Measurements from ENCODE around the gene MAP2K6. TPM values are rescaled to one million over a fixed set of nuclear protein-coding genes. Genes with fewer than 3 reads are reported as not detected.

MAP2K6 gene
- total RNA-seq, 1 donor from 2014 or later, result 101 TPM

DNA sequence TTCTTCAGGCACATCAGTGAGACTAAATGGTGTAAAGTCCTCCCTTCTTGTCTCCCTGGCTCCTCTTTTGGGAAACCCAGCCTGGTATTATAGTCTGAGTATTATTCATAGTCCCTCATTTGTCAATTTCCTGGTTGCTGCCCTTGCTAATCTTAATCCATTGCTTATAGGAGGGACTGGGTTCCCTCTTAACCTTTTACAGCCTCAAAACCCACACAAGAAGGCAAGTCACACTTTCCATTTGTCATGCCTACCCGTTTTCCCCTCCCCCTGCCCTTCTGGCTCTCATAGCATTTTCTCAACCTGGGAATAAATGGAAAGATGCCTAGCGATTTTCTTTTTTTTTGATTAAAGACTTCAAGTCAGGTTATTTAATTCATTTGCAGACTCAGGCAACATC lies 124.8 kb downstream of the MAP2K6 start:
- H3K4me2 ChIP-seq, result no peak overlapping the region
- H3K27ac Mint-ChIP-seq, result no peak overlapping the region

GRCh38 chr17:69539781-69540319 lies 125.4 kb downstream of the MAP2K6 start:
- Histone ChIP-seq H3K27me3 (no peaks in the 10 kb centered on the region), H2AFZ (replicated peaks) (no peak overlapping the region), H3K27ac (no peak overlapping the region), H3F3A (ENCODE audit: low read depth) (no peaks in the 10 kb centered on the region), H3K79me2 (ENCODE audit: low read depth) (no peaks in the 10 kb centered on the region), H3K4me3 (no peak overlapping the region), H3K36me3 (peaks cover 11% of the 10 kb centered on the region), H3K4me2 (no peak overlapping the region), H3K9ac (no peak overlapping the region), H4K20me1 (ENCODE audit: low read depth) (no peaks in the 10 kb centered on the region), H3K4me1 (no peaks in the 10 kb centered on the region), H3K9me3 (ENCODE audit: low read depth) (no peaks in the 10 kb centered on the region)
- TF ChIP-seq EZH2 (IDR thresholded peaks at IDR 0.05) (no peak), EZH2phosphoT487 (IDR thresholded peaks at IDR 0.05) (no peak)
- TF ChIP-seq, protein P1, sequence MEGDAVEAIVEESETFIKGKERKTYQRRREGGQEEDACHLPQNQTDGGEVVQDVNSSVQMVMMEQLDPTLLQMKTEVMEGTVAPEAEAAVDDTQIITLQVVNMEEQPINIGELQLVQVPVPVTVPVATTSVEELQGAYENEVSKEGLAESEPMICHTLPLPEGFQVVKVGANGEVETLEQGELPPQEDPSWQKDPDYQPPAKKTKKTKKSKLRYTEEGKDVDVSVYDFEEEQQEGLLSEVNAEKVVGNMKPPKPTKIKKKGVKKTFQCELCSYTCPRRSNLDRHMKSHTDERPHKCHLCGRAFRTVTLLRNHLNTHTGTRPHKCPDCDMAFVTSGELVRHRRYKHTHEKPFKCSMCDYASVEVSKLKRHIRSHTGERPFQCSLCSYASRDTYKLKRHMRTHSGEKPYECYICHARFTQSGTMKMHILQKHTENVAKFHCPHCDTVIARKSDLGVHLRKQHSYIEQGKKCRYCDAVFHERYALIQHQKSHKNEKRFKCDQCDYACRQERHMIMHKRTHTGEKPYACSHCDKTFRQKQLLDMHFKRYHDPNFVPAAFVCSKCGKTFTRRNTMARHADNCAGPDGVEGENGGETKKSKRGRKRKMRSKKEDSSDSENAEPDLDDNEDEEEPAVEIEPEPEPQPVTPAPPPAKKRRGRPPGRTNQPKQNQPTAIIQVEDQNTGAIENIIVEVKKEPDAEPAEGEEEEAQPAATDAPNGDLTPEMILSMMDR (IDR thresholded peaks at IDR 0.05), result no peak
- H3K36me3 Mint-ChIP-seq, result peaks cover 37% of the 10 kb centered on the region
- no peak for DNase-seq (ENCODE audit: low spot score)
- no peaks in the 10 kb centered on the region for H3K9me3 Mint-ChIP-seq
- H3K4me3 Mint-ChIP-seq, result no peak overlapping the region
- H3K4me1 Mint-ChIP-seq, result no peaks in the 10 kb centered on the region
- H3K27me3 Mint-ChIP-seq (ENCODE audit: insufficient read depth, low read depth), result no peaks in the 10 kb centered on the region
- H3K27ac Mint-ChIP-seq, result no peak overlapping the region

More for the DNA sequence above, 124.8 kb downstream of the MAP2K6 start:
- no peaks in the 10 kb centered on the region for H3K9me3 ChIP-seq (ENCODE audit: low read depth)
- no peak overlapping the region for H3K4me3 Mint-ChIP-seq
- peaks cover under 1% of the 10 kb centered on the region for H3K4me1 Mint-ChIP-seq
- no peak for DNase-seq (ENCODE audit: low spot score)
- H3K27ac ChIP-seq, result no peak overlapping the region
- H2AFZ ChIP-seq (replicated peaks), result no peak overlapping the region
- H3K4me3 ChIP-seq, result no peak overlapping the region
- no peak overlapping the region for H3K9ac ChIP-seq
- no peaks in the 10 kb centered on the region for H3K9me3 Mint-ChIP-seq
- no peaks in the 10 kb centered on the region for H4K20me1 ChIP-seq (ENCODE audit: low read depth)
- peaks cover 11% of the 10 kb centered on the region for H3K36me3 ChIP-seq
- no peaks in the 10 kb centered on the region for H3K27me3 ChIP-seq
- H3K4me1 ChIP-seq, result no peaks in the 10 kb centered on the region
- no peaks in the 10 kb centered on the region for H3K27me3 Mint-ChIP-seq (ENCODE audit: insufficient read depth, low read depth)
- TF ChIP-seq EZH2phosphoT487 (IDR thresholded peaks at IDR 0.05) (no peak), EZH2 (IDR thresholded peaks at IDR 0.05) (no peak)
- TF ChIP-seq, protein P1 (IDR thresholded peaks at IDR 0.05), result no peak
- peaks cover 37% of the 10 kb centered on the region for H3K36me3 Mint-ChIP-seq
- no peaks in the 10 kb centered on the region for H3K79me2 ChIP-seq (ENCODE audit: low read depth)
- no peaks in the 10 kb centered on the region for H3F3A ChIP-seq (ENCODE audit: low read depth)

DNA sequence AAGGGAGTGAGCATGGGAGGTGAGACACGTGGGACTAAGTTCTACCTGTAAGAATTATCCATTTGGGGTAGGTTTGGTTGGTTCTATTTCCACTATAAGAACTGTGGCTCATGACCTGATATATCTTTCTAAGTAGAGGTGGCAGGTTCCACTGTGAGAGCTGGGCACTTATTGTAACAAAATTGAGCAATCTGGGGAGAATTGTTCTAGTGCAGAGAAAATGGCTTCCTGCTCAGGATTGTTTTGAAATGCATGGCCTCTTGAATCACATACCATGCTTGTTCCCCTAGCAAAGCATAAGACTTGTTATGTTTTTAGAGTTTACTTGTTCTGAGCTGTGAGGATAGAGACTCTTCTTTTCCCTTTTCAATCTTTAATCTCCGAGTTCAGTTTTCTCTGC lies 125.9 kb downstream of the MAP2K6 start:
- H3K4me2 ChIP-seq, result no peak overlapping the region
- H3K27ac Mint-ChIP-seq, result no peak overlapping the region
- H3K4me1 Mint-ChIP-seq, result no peaks in the 10 kb centered on the region
- H3K27me3 ChIP-seq, result no peaks in the 10 kb centered on the region
- H3K4me1 ChIP-seq, result no peaks in the 10 kb centered on the region
- H3K79me2 ChIP-seq (ENCODE audit: low read depth), result no peaks in the 10 kb centered on the region
- no peaks in the 10 kb centered on the region for H4K20me1 ChIP-seq (ENCODE audit: low read depth)
- no peak for DNase-seq (ENCODE audit: low spot score)
- TF ChIP-seq, protein P1 (IDR thresholded peaks at IDR 0.05), result no peak
- TF ChIP-seq EZH2 (IDR thresholded peaks at IDR 0.05) (no peak), EZH2phosphoT487 (IDR thresholded peaks at IDR 0.05) (no peak)
- no peak overlapping the region for H3K4me3 Mint-ChIP-seq
- H3K9me3 Mint-ChIP-seq, result no peaks in the 10 kb centered on the region
- no peak overlapping the region for H3K27ac ChIP-seq
- peaks cover 11% of the 10 kb centered on the region for H3K36me3 ChIP-seq
- H3F3A ChIP-seq (ENCODE audit: low read depth), result no peaks in the 10 kb centered on the region
- no peaks in the 10 kb centered on the region for H3K9me3 ChIP-seq (ENCODE audit: low read depth)
- H3K4me3 ChIP-seq, result no peak overlapping the region
- H3K9ac ChIP-seq, result no peak overlapping the region
- H2AFZ ChIP-seq (replicated peaks), result no peak overlapping the region
- peaks cover 37% of the 10 kb centered on the region for H3K36me3 Mint-ChIP-seq
- H3K27me3 Mint-ChIP-seq (ENCODE audit: insufficient read depth, low read depth), result no peaks in the 10 kb centered on the region
